22Rv1 (cell line): ENCODE measurements around the gene UCK2.

ENCODE experiments used
- CTCF ChIP-seq: fragments of 450-650 bp; IDR thresholded peaks from 2 replicates; pipeline ENCODE4 v1.5.1; 2017; ENCODE audit warnings: mild to moderate bottlenecking
- ZFX ChIP-seq: fragments of 450-650 bp; IDR thresholded peaks from 2 replicates; pipeline ENCODE4 v1.6.1; 2017; ENCODE audit warnings: antibody characterized with exemption, borderline replicate concordance

- TF ChIP-seq CTCF (no peak), ZFX (no peak)
Observed at GRCh38 chr1:165865633-165866340, 38.4 kb downstream of the UCK2 start.
